MCF 10A (cell line): ENCODE measurements around the gene EDN2. TPM values are rescaled to one million over a fixed set of nuclear protein-coding genes. Genes with fewer than 3 reads are reported as not detected.
A peak's percentile ranks its signal among the peaks of the same experiment; 100 is the strongest.

Source experiments
- BruUV-seq: library from RNA; stranded (reverse); fragments of 400-500 nt; replicated peaks from 2 replicates; lab custom pipeline; 2021; lab: Mats Ljungman, UMichigan
- CTCF ChIA-PET: fragments of 300-600 bp; sonication (Branson Sonifier 250); formaldehyde crosslinking; extraction: SDS; loops from one replicate; lab custom pipeline; 2021; ENCODE audit warnings: antibody characterized with exemption, inconsistent platforms; lab: Yijun Ruan, JAX
- POLR2A ChIA-PET: fragments of 300-600, 350-650 bp; sonication (Branson Sonifier 250); formaldehyde crosslinking; extraction: SDS; loops from one replicate; lab custom pipeline; 2020; ENCODE audit warnings: antibody characterized with exemption, inconsistent platforms; lab: Yijun Ruan, JAX
- DNase-seq: peaks from one replicate; pipeline ENCODE4 v3.0.0-alpha.2; 2018; ENCODE audit not compliant: unreplicated experiment
- H3K27ac Mint-ChIP-seq: one replicate; pipeline ENCODE4 v1.8.0; 2022; ENCODE audit warnings: mild to moderate bottlenecking, low read depth, mixed read lengths; ENCODE audit not compliant: unreplicated experiment
- H3K27me3 Mint-ChIP-seq: one replicate; pipeline ENCODE4 v1.8.0; 2022; ENCODE audit warnings: mixed read lengths; ENCODE audit not compliant: insufficient read depth, unreplicated experiment
- H3K36me3 Mint-ChIP-seq: one replicate; pipeline ENCODE4 v1.8.0; 2022; ENCODE audit warnings: mild to moderate bottlenecking, moderate library complexity, mixed read lengths; ENCODE audit not compliant: insufficient read depth, unreplicated experiment
- H3K4me1 Mint-ChIP-seq: one replicate; pipeline ENCODE4 v1.8.0; 2022; ENCODE audit warnings: mixed read lengths; ENCODE audit not compliant: insufficient read depth, unreplicated experiment
- H3K4me3 Mint-ChIP-seq: one replicate; pipeline ENCODE4 v1.8.0; 2022; ENCODE audit warnings: mild to moderate bottlenecking, moderate library complexity, mixed read lengths; ENCODE audit not compliant: unreplicated experiment
- H3K9me3 Mint-ChIP-seq: one replicate; pipeline ENCODE4 v1.8.0; 2022; ENCODE audit warnings: mixed read lengths; ENCODE audit not compliant: unreplicated experiment
- CTCF ChIP-seq: fragments of 200-600 bp; IDR thresholded peaks from one replicate; pipeline ENCODE4 v1.8.0; 2022; ENCODE audit warnings: antibody characterized with exemption, mild to moderate bottlenecking; ENCODE audit not compliant: unreplicated experiment
- intact Hi-C: fragments of 100-400 bp; cut with micrococcal nuclease; formaldehyde crosslinking; loops from 2 replicates; pipeline ENCODE4 v1.14.1; 2022
- total RNA-seq: library from RNA; stranded (reverse); gene quantifications from 2 replicates; pipeline ENCODE4 v1.2.3, GENCODE V29; 2022

Gene EDN2
- total RNA-seq, 1 experiment from 2014 or later = 0.58 TPM

- H3K9me3 Mint-ChIP-seq = no peaks in the 10 kb centered on the region
- no peak for TF ChIP-seq CTCF
- H3K27me3 Mint-ChIP-seq = no peaks in the 10 kb centered on the region
- H3K36me3 Mint-ChIP-seq = peaks cover 6% of the 10 kb centered on the region
- ChIA-PET CTCF (interaction anchor here (2.1 kb wide), 1 partner anchor 13 kb away, joined by 9 read pairs; no protein-coding TSS in a partner anchor), POLR2A (no interaction called here)
- BruUV-seq = no TSS peak
- no peak overlapping the region for H3K4me3 Mint-ChIP-seq
- peaks cover 44% of the 10 kb centered on the region for H3K4me1 Mint-ChIP-seq
- intact Hi-C loops = no loop called here
- DNase-seq = no peak
- no peak overlapping the region for H3K27ac Mint-ChIP-seq
Observed at GRCh38 chr1:41502912-41503311, 18.4 kb upstream of the EDN2 start.

GRCh38 chr1:41501581-41501980 lies 17.1 kb upstream of the EDN2 start:
- intact Hi-C loops = no loop called here

GRCh38 chr1:41500781-41501518 lies 16.5 kb upstream of the EDN2 start:
- Mint-ChIP-seq H3K27me3 (no peaks in the 10 kb centered on the region), H3K4me1 (peaks cover 50% of the 10 kb centered on the region), H3K9me3 (no peaks in the 10 kb centered on the region), H3K4me3 (no peak overlapping the region), H3K27ac (peak overlapping the region; percentile 73), H3K36me3 (peaks cover 6% of the 10 kb centered on the region)
- DNase-seq = no peak
- CTCF ChIA-PET = interaction anchor here (0.6 to 1.2 kb wide), 6 partner anchors 15 to 497 kb away, joined by 3 to 6 read pairs (median 3); partner anchors contain the start of gene EDN2
- POLR2A ChIA-PET = interaction anchor here (0.7 to 1.6 kb wide), 3 partner anchors 13 to 791 kb away, joined by 3 to 4 read pairs (median 3); no protein-coding TSS in a partner anchor
- intact Hi-C loops = loop anchor here (1.0 kb wide), 1 partner anchor 15 kb away; no protein-coding TSS in a partner anchor
- no peak for TF ChIP-seq CTCF
- no TSS peak for BruUV-seq

More at GRCh38 chr1:41501581-41501980, 17.1 kb upstream of the EDN2 start:
- BruUV-seq = no TSS peak
- ChIA-PET CTCF (interaction anchor here (1.0 to 1.2 kb wide), 3 partner anchors 14 to 50 kb away, joined by 3 to 6 read pairs (median 3); partner anchors contain the start of gene EDN2), POLR2A (interaction anchor here (1.1 to 1.6 kb wide), 2 partner anchors 13 to 14 kb away, joined by 3 read pairs; no protein-coding TSS in a partner anchor)
- Mint-ChIP-seq H3K4me3 (no peak overlapping the region), H3K4me1 (peaks cover 50% of the 10 kb centered on the region), H3K36me3 (peaks cover 6% of the 10 kb centered on the region), H3K27ac (peak overlapping the region; percentile 73), H3K9me3 (no peaks in the 10 kb centered on the region), H3K27me3 (no peaks in the 10 kb centered on the region)
- no peak for DNase-seq
- TF ChIP-seq CTCF = no peak

- no TSS peak for BruUV-seq
- POLR2A ChIA-PET = interaction anchor here (0.7 to 1.6 kb wide), 3 partner anchors 14 to 791 kb away, joined by 3 to 4 read pairs (median 3); no protein-coding TSS in a partner anchor
- no peaks in the 10 kb centered on the region for H3K27me3 Mint-ChIP-seq
- H3K4me1 Mint-ChIP-seq = peaks cover 55% of the 10 kb centered on the region
- H3K4me3 Mint-ChIP-seq = no peak overlapping the region
- intact Hi-C loops = loop anchor here (1.0 kb wide), 1 partner anchor 16 kb away; no protein-coding TSS in a partner anchor
- H3K27ac Mint-ChIP-seq = peak overlapping the region; percentile 73
- H3K36me3 Mint-ChIP-seq = peaks cover 6% of the 10 kb centered on the region
- DNase-seq = peak; percentile 96
- CTCF ChIA-PET = interaction anchor here (0.6 to 1.9 kb wide), 8 partner anchors 10 to 497 kb away, joined by 3 to 18 read pairs (median 4); partner anchors contain the start of gene EDN2
- no peaks in the 10 kb centered on the region for H3K9me3 Mint-ChIP-seq
- no peak for TF ChIP-seq CTCF
Observed at GRCh38 chr1:41500378-41500777, 15.9 kb upstream of the EDN2 start.
